Cerebellar cortex (tissue), 1 donor: ENCODE data around the gene PLXNA1.

Experiments
- DNase-seq: peaks from one replicate; pipeline ENCODE4 v3.0.0-alpha.2; 2015; ENCODE audit warnings: low spot score

The PLXNA1 gene

GRCh38 chr3:126982471-126983175, at the start of gene PLXNA1:
Gene PLXNA1, plus strand, starts transcription at chr3:126983115. Its CDS starts 5,479 bp downstream, at chr3:126988594.
- DNase-seq = peak; percentile 61

- DNase-seq = no peak
Observed at GRCh38 chr3:126934031-126934531, 48.8 kb upstream of the PLXNA1 start.

GRCh38 chr3:126934991-126935390, 47.9 kb upstream of the PLXNA1 start:
- no peak for DNase-seq

- DNase-seq = no peak
Observed at GRCh38 chr3:126935756-126936509, 47.0 kb upstream of the PLXNA1 start.

- peak; percentile 55 for DNase-seq
Observed at GRCh38 chr3:126936853-126937425, 46.0 kb upstream of the PLXNA1 start.

- DNase-seq = no peak
Observed at GRCh38 chr3:126937533-126937932, 45.4 kb upstream of the PLXNA1 start.

GRCh38 chr3:126937973-126938372, 44.9 kb upstream of the PLXNA1 start:
- peak; percentile 41 for DNase-seq

- no peak for DNase-seq
Observed at GRCh38 chr3:126938520-126939337, 44.2 kb upstream of the PLXNA1 start.

GRCh38 chr3:126939338-126939718, 43.6 kb upstream of the PLXNA1 start:
- DNase-seq = no peak

GRCh38 chr3:126939733-126940132, 43.2 kb upstream of the PLXNA1 start:
- DNase-seq = no peak

GRCh38 chr3:126941721-126942270, 41.1 kb upstream of the PLXNA1 start:
- DNase-seq = no peak

- DNase-seq = no peak
Observed at GRCh38 chr3:126944089-126944965, 38.6 kb upstream of the PLXNA1 start.

- no peak for DNase-seq
Observed at GRCh38 chr3:126945171-126945721, 37.7 kb upstream of the PLXNA1 start.

- DNase-seq = no peak
Observed at GRCh38 chr3:126945891-126946290, 37.0 kb upstream of the PLXNA1 start.

- DNase-seq = no peak
Observed at GRCh38 chr3:126946405-126946804, 36.5 kb upstream of the PLXNA1 start.

GRCh38 chr3:126947429-126947828, 35.5 kb upstream of the PLXNA1 start:
- DNase-seq = no peak

GRCh38 chr3:126948980-126949535, 33.9 kb upstream of the PLXNA1 start:
- peak; percentile 61 for DNase-seq

GRCh38 chr3:126951561-126951960, 31.4 kb upstream of the PLXNA1 start:
- no peak for DNase-seq

- DNase-seq = no peak
Observed at GRCh38 chr3:126952261-126952982, 30.5 kb upstream of the PLXNA1 start.
